ENCODE results near the gene SLC17A2.

The SLC17A2 gene

DNA sequence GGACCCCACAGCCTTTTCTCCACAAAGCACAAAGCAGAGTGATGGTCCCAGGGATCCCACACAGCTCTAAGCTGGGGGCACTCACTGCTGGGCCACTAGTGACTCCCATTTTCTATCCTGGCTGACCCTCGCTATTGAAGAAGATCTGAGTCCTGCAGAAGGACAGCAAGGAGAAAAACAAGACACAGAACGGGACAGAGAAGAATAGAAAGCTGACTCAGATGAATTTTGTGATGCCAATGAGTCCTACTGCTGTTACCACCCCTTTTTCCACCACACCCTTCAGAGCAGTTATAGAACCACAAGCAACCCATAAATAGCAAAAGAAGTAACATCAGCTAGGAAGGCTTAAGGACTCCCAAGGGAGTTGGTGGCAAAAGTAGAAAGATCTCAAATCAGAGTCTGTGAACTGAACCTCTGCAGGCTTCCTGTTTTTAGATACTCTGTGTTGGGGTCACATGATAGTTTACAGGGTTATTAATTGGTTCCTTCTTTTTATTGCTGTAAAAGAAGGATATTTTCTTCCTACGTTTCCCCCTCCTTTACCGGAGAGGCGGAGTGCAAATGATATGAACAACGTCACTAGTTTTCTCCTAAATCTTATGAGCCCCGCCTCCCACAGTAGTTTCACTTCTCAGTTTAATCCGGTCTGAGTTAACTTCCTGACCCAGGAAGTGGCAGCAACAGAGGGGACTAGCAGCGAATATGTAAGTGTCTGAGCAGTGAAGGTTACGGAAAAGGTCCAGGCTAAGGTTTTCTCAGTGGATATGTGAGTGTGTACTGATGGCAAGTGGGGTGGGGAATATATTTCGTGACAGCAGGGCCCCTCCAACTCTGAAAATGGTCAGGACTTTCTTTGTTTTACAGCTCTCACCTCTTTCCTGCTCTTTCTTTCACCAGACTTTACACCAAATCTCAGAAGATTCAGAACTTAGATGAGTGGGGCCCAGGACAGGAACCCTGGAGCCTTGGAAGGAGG, 31.9 kb upstream of the SLC17A2 start, which contains the start of gene TRIM38 (continued):
- TF ChIP-seq, protein P1, sequence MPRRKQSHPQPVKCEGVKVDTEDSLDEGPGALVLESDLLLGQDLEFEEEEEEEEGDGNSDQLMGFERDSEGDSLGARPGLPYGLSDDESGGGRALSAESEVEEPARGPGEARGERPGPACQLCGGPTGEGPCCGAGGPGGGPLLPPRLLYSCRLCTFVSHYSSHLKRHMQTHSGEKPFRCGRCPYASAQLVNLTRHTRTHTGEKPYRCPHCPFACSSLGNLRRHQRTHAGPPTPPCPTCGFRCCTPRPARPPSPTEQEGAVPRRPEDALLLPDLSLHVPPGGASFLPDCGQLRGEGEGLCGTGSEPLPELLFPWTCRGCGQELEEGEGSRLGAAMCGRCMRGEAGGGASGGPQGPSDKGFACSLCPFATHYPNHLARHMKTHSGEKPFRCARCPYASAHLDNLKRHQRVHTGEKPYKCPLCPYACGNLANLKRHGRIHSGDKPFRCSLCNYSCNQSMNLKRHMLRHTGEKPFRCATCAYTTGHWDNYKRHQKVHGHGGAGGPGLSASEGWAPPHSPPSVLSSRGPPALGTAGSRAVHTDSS (tag by site-specific recombination; IDR thresholded peaks at IDR 0.05): no peak
- TF ChIP-seq ZNF214 (tag by site-specific recombination; IDR thresholded peaks at IDR 0.05; ENCODE audit: borderline replicate concordance): no peak
- TF ChIP-seq HOXA7 (CRISPR knock-in tag; IDR thresholded peaks at IDR 0.05; ENCODE audit: borderline replicate concordance): no peak
- no peak for TF ChIP-seq ZNF37A (tag by site-specific recombination; IDR thresholded peaks at IDR 0.05)
- TF ChIP-seq ZNF660 (tag by site-specific recombination; IDR thresholded peaks at IDR 0.05): peak; percentile 96
- no peak for TF ChIP-seq ZNF623 (tag by site-specific recombination; IDR thresholded peaks at IDR 0.05)
- TF ChIP-seq ZNF24 (tag by site-specific recombination; IDR thresholded peaks at IDR 0.05): no peak
- TF ChIP-seq ZNF521 (tag by site-specific recombination; IDR thresholded peaks at IDR 0.05): no peak
- TF ChIP-seq ZNF585B (tag by site-specific recombination; IDR thresholded peaks at IDR 0.05): no peak
- TF ChIP-seq ZNF302 (tag by site-specific recombination; IDR thresholded peaks at IDR 0.05; ENCODE audit: low read depth): no peak
- no peak for TF ChIP-seq ZNF274 (IDR thresholded peaks at IDR 0.05; ENCODE audit: low read length)
- TF ChIP-seq ZNF274 (tag by site-specific recombination; IDR thresholded peaks at IDR 0.05; ENCODE audit: borderline replicate concordance): no peak
- no peak for TF ChIP-seq ZNF610 (tag by site-specific recombination; IDR thresholded peaks at IDR 0.05; ENCODE audit: borderline replicate concordance)
- no peak for TF ChIP-seq OVOL3 (tag by site-specific recombination; IDR thresholded peaks at IDR 0.05)
- TF ChIP-seq ZNF664 (tag by site-specific recombination; IDR thresholded peaks at IDR 0.05): no peak
- TF ChIP-seq ZNF16 (tag by site-specific recombination; IDR thresholded peaks at IDR 0.05; ENCODE audit: low read depth): no peak
- peak; percentile 61 for TF ChIP-seq KLF10 (tag by site-specific recombination; IDR thresholded peaks at IDR 0.05)
- TF ChIP-seq SP2 (tag by site-specific recombination; IDR thresholded peaks at IDR 0.05): peak; percentile 53
- TF ChIP-seq ZNF658 (tag by site-specific recombination; IDR thresholded peaks at IDR 0.05): no peak
- TF ChIP-seq RBAK (tag by site-specific recombination; IDR thresholded peaks at IDR 0.05): no peak
- TF ChIP-seq ZNF670 (tag by site-specific recombination; IDR thresholded peaks at IDR 0.05; ENCODE audit: low read depth): no peak
- TF ChIP-seq EGR2 (tag by site-specific recombination; IDR thresholded peaks at IDR 0.05; ENCODE audit: low read depth): no peak
- TF ChIP-seq, protein P2, sequence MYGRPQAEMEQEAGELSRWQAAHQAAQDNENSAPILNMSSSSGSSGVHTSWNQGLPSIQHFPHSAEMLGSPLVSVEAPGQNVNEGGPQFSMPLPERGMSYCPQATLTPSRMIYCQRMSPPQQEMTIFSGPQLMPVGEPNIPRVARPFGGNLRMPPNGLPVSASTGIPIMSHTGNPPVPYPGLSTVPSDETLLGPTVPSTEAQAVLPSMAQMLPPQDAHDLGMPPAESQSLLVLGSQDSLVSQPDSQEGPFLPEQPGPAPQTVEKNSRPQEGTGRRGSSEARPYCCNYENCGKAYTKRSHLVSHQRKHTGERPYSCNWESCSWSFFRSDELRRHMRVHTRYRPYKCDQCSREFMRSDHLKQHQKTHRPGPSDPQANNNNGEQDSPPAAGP (tag by site-specific recombination; IDR thresholded peaks at IDR 0.05): peak; percentile 74
- TF ChIP-seq, protein P3, sequence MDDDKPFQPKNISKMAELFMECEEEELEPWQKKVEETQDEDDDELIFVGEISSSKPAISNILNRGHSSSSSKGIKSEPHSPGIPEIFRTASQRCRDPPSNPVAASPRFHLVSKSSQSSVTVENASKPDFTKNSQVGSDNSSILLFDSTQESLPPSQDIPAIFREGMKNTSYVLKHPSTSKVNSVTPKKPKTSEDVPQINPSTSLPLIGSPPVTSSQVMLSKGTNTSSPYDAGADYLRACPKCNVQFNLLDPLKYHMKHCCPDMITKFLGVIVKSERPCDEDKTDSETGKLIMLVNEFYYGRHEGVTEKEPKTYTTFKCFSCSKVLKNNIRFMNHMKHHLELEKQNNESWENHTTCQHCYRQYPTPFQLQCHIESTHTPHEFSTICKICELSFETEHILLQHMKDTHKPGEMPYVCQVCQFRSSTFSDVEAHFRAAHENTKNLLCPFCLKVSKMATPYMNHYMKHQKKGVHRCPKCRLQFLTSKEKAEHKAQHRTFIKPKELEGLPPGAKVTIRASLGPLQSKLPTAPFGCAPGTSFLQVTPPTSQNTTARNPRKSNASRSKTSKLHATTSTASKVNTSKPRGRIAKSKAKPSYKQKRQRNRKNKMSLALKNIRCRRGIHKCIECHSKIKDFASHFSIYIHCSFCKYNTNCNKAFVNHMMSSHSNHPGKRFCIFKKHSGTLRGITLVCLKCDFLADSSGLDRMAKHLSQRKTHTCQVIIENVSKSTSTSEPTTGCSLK (tag by site-specific recombination; IDR thresholded peaks at IDR 0.05): no peak
- TF ChIP-seq ZNF768 (tag by site-specific recombination; IDR thresholded peaks at IDR 0.05): no peak
- peak; percentile 69 for TF ChIP-seq OSR2 (tag by site-specific recombination; IDR thresholded peaks at IDR 0.05)
- TF ChIP-seq ZNF391 (tag by site-specific recombination; IDR thresholded peaks at IDR 0.05; ENCODE audit: borderline replicate concordance, low read depth): no peak
- TF ChIP-seq, protein P4, sequence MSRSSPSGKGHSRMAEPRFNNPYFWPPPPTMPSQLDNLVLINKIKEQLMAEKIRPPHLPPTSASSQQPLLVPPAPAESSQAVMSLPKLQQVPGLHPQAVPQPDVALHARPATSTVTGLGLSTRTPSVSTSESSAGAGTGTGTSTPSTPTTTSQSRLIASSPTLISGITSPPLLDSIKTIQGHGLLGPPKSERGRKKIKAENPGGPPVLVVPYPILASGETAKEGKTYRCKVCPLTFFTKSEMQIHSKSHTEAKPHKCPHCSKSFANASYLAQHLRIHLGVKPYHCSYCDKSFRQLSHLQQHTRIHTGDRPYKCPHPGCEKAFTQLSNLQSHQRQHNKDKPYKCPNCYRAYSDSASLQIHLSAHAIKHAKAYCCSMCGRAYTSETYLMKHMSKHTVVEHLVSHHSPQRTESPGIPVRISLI (tag by site-specific recombination; IDR thresholded peaks at IDR 0.05): no peak; the same call in 1 of the 2 replicates
- no peak for TF ChIP-seq ZNF529 (tag by site-specific recombination; IDR thresholded peaks at IDR 0.05; ENCODE audit: insufficient replicate concordance)
- TF ChIP-seq SCRT1 (tag by site-specific recombination; IDR thresholded peaks at IDR 0.05; ENCODE audit: borderline replicate concordance): no peak
- TF ChIP-seq ZNF366 (tag by site-specific recombination; conservative IDR thresholded peaks at IDR 0.05): peak; percentile 85
- TF ChIP-seq BCL11B (tag by site-specific recombination; IDR thresholded peaks at IDR 0.05; ENCODE audit: low read depth): no peak
- no peak for TF ChIP-seq ZNF311 (tag by site-specific recombination; IDR thresholded peaks at IDR 0.05; ENCODE audit: borderline replicate concordance)
